Left kidney (tissue), 8 donors: ENCODE data around the gene CCDC83. TPM values are rescaled to one million over a fixed set of nuclear protein-coding genes. Genes with fewer than 3 reads are reported as not detected.

Source experiments
- DNase-seq: peaks from one replicate; pipeline ENCODE4 v3.0.0-alpha.2; 2013
- long read RNA-seq, 8 donors: transcript quantifications; one replicate each; lab custom pipeline, GENCODE V29; 2026
- polyA plus RNA-seq: library from polyadenylated mRNA; unstranded; fragments of 120-200 nt; gene quantifications from one replicate; pipeline ENCODE4 v1.2.1, GENCODE V29; 2013; ENCODE audit not compliant: insufficient read length

The CCDC83 gene
- polyA plus RNA-seq = 0.12 TPM
- long read RNA-seq, donor 1 = 0 reads
- long read RNA-seq, donor 2 = 0 reads
- long read RNA-seq, donor 3 = 0 reads
- long read RNA-seq, donor 4 = 0 reads
- long read RNA-seq, donor 5 = 0 reads
- long read RNA-seq, donor 6 = 0 reads
- long read RNA-seq, donor 7 = 0 reads
- long read RNA-seq, donor 8 = 0 reads

DNA sequence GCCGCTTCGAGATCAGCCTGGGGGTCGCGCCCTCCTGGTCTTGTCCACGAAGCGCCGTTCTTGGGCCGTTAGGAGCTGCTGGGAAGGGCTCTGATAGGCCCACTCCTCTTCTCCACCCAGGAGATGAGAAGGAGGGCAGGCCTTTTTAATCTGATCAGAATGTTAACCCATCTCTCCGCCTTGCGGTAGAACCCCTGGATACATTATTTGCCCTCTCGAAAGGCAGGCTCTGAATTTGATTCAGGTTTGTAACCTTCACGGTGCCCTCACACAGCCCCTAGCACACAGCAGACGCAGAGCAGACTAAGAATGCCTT, at the start of gene CCDC83:
TSS of gene CCDC83 (plus strand) at position 43 of the 316 bp plus-strand sequence. CDS start 9,741 bp downstream, outside the sequence.
- peak; percentile 6 for DNase-seq

DNA sequence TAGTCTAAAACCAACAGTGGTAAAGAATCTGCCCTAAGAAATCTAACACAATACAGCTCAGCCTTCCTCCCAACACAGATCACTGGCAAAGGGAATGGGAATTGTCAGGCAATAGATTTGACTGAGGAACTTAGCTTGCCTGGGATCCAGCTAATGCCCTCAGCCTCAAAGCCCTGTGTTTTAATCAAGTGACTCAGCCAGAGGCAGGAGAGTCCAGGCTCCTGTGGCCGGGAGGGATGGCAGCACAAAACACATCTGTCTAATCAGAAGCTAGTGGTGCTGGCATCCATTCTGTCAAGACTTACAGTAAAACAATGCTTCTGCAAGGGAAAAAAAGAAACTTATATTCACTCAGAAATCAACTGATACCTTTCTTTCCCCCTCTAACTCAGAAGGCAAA, 49.8 kb upstream of the CCDC83 start:
- no peak for DNase-seq

DNA sequence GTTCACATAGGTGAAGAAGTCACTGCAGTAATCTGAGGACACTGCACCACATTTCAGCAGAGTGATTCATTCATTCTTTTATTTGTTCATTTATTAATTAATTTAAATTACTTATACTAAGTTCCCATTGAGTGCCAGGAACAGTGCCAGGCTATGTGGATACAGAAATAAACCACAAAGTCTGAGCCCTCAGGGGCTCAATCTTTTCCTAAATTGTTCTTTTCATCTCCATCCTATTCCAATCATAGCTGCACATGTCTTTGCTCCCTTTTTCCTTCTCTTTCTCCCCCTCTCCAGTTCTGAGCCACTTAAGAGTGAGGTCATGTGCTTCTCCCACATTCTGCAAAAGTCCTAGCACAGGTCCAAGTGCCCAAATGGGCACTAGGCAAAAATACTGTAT, 49.2 kb upstream of the CCDC83 start:
- no peak for DNase-seq

DNA sequence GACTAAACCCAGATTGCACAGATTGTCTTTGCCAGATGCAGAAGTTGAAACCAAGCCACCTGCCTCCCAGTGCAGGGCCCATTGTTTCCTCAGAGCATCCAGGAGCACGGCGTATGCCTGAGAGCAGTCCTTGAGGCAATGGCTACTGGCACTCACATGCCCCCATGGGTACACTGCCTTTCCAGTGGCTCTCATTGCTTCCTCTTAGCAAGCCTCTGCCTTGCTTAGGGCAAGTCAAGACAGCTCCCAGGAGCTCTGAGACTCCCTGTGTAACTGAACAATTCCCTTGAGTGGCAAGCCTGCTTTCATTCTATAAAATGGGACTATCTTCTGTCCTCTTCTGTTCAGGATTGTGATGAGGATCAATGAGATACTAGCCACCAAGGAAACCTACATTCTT, 48.3 kb upstream of the CCDC83 start:
- no peak for DNase-seq

DNA sequence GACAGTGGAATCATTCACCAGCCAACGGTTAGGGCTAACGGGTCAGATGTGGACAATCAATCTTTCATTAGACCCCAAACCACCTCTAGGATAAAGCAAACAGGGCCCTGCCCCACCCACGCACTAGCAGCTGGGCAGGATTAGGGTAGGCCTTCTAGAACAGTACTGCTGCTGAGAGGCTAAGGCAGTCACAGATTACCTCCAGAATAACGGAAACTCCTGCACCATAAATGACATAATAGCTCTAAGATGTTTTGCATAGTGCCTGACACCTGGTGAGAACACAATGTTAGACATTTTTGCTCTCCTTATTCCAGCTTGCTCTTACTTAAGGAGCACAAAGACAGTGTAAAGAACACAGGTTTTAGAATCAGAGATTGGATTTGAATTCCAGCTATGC, 46.0 kb upstream of the CCDC83 start:
- no peak for DNase-seq

DNA sequence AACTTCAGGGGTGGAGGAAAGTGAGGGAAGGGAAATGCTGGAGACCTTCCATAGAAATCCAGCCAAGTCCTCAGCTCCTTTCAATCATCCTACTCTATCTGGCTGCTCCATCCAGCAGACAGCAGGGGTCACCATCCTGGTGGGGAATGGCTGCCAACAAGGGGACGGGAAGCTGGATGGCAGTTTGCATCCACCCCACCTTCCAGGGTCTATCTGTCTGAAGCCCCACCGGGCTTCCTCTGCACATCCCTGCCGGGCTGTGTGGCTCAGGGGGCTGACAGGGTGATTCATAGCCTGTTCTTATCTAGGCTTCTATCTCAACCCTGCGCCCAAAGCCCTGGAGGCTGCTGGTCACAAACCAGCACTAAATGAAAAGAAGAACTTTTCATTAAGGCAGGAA, 45.3 kb upstream of the CCDC83 start:
- DNase-seq = no peak

DNA sequence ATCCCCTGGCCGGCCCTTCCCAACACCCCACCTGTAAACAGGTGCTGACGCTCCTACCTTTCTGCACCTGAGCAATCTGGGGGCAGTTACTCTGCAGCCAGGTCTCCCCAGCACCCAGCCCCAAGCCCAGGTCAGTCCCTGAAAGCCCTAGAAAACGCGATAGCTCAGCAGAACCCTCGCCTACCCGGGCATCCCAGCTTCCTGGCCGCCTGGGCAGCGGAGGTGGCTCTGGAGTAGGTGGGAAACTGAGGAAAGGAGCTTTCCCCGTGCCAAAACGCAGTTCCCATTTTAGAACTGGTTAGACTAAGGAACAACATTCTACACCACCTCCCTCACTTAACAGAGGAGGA, 44.7 kb upstream of the CCDC83 start:
- no peak for DNase-seq

DNA sequence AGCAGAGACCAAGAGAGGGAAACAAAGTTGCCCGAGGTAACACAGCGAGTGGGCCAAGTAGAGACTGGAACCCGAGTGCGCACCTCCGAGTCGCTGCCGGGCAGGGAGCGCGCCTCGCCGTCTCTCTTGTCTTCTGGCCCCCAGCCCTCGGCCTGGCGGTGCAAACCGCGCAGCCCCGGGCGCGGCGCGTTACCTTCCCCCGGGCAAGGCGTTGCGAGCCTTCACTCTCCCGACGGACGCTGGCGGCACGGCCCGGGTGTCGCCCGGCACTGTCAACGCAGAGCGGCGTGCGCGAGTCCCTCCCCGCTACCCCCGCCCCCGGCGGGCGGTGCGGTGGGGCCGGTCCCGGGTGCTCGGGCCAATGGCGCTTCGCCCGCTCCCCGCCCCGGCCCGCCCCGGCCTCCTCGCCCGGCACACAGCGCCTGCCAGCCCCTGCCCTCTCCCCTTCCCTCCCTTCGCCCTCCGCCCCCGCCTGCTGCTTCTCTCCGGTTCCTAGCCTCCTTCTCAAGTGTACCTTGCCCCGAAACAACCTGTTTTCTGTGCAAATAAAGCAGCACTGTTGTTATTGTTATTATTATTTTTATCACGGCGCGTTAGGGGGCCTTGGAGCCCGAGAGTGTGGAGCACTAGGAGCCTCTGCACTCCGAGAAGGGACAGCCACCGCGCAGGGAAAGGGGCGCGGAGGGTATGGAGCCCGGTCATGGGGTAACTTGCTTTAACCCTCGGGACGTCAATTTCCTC, 44.1 kb upstream of the CCDC83 start, which contains the start of gene SYTL2:
TSS of gene SYTL2 (minus strand) at position 271 of the 741 bp plus-strand sequence. CDS start 53,416 bp downstream, outside the sequence.
- DNase-seq = peak; percentile 65

DNA sequence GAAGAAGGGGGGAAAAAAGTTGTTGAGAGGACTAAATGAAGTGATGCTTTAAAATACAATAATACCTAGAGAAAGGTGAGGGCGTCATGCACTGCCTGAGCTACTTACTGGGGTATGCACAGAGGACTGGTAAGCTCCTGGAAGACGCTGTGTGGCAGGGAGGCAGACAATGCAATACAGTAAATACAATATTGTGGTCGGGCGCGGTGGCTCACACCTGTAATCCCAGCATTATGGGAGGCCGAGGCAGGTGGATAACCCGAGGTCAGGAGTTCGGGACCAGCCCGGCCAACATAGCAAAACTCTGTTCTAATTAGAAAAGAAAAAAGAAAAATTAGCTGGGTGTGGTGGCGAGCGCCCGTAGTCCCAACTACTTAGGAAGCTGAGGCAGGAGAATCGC, 43.6 kb upstream of the CCDC83 start:
- DNase-seq = no peak

DNA sequence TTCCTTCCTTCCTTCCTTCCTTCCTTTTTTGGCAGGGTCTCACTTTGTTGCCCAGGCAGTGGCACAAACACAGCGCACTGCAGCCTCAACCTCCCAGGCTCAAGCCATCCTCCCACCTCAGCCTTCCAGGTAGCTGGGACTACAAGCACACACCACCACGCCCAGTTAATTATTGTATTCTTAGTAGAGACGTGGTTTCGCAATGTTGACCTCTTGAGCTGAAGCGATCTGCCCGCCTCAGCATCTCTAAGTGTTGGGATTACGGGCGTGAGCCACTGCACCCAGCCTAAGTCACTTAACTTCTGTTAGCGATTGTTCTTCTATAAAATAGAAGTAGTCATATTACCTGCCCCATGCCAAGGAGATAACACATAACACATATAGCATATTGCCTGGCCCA, 41.5 kb upstream of the CCDC83 start:
- DNase-seq = no peak

DNA sequence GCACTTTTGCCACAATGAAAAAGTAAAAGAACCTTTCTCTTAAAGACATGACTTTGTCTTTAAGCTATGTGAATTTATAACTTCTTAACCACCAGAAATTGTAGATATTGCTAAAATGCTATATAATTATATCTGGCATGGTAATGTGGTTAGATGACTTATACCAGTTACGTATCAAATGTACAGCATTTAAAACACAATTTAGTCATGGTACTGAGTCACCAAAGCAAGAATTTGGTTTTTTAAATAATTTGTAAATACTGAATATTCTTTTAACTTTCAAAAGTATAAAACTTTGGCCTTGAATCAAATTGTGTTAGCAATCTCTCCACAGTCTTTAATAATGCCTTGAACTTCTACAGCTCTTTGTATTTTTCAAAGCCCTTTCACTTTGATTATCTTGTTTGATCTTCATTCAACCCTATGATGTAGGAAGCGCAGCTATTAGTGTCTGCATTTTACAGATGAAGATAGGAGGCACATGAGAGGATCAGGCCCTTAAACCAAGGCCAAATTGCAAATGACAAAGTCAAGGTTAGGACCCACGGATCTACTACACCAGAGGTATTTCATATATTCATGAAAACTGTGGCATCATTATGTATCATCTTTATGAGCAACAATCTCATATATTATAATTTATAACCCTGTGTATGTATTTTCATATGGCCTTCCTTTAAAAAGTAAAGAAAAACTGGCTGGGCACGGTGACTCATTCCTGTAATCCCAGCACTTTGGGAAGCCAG, 39.8 kb upstream of the CCDC83 start:
- DNase-seq = no peak

DNA sequence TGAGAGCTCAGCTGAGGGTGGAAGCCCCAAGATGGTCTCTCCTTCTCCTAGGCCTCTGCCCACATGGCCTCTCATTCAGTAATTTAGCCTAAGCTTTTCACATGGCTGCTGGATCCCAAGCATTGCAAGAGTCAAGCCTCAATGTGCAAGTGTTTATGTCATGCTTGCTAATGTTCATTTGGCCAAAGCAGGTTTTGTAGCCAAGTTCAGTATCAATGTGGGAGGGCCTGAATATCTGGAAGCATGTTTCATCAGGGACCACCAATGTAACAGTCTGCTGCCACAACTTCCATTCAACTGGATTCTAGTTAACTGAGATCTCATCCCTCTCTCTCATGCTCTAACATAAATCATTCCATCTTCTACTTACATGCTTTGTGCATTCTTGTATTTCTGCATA, 35.7 kb upstream of the CCDC83 start:
- DNase-seq = no peak

DNA sequence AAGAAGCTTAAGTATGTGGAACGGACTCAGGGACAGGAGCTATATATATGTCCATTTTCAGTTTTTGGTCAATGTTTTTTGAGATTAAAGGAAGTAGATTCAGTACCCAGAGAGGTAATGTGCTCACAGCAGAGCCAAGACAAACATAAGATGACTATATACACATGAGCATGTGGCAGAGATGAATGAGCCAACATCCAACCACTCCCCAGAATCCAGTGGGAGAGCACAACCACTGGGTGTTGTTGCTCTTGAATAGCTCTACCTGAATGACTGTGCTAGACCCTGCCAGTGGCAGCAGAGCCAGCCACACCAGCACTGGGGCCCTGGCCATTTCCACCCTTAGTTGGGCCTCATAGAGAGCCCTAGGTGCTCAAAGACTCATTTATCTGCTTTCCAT, 33.5 kb upstream of the CCDC83 start:
- DNase-seq = no peak

DNA sequence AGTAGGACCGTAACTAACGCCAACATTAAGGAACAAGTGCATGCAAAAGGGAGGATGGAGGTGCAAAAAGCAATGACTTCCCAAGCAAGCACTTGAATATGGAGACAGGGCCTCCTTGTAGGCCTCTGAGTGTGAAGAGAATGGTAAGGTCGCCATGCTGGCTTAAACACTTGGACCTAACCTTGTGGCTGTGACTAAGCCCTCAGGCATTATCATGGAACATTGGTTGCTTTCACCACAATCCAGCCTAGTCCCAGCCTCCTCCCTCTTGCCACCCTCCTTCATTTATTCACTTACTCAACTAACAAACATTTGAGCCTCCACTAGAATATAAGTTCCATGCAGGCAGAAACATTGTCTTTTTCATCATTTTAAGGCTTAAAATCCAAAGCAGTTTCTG, 32.4 kb upstream of the CCDC83 start:
- no peak for DNase-seq

DNA sequence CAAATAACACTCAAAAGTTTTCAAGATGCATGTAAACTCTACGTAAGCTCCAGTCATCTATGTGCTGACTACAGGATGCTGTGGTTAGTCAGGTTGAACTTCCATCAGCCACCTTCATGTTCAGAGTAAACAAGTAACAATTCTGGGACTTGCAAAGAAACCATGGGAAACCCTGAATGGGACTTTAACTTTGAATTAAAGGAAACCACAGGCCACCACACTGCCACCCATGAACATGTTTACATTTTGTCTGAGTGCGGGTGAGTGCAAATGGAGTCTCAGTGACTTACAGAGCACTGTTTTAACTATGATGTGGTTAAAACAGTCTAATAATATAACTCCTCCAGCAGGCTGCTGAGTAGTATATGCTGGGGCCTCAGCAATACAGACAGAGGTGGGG, 31.4 kb upstream of the CCDC83 start:
- no peak for DNase-seq

DNA sequence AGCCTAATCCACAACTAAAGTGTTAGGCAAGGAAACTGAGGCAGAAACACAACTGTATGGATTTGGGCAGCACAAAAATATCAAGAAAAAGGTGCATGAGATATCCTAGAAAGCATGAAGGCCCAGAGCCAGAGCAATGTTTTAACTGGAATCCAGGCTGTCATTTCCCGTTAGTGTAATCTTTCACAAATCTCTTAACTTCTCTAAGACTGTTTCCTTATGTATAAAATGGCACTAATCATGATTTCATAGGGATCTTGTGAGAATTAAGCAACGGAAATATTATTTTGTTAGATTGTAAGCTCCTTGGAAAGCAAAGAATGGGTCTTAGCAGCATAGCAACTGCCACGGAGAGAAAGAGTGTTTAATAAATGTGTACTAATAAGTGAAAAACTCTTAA, 29.6 kb upstream of the CCDC83 start:
- DNase-seq = no peak

DNA sequence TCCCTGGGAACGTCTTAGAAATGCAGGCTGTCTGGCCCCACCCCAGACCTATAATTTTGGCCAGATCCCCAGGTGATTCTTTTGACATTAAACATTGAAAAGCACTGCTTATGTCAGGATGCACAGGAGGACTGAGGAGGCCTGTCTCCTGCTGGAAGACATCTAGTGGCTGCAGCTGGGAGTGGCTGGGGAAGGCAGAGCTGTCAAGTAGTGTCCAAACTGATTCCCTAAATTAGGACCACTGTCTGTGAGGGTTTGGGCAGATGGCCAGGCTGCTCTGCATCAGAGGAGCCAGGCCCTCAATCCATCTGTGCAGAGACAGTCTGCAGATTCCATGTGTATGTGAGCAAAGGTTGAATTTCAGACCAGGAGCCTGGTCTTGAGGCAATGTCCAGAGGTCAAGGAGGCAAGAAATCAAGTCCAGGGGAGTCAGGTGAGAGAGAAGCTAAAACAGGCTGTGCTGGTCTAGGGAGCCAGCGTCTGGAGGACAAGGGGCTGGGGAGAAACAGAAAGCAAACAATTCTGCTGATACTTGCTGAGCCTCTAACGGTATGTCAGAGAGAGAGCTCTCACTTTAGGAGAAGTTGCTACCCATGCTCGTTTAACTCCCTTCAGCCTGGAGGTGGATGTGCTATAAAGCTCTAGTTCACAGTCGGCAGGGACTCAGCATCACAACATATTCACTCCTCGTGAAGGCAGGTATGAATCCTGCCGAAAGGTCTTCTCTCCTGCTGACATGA, 28.9 kb upstream of the CCDC83 start:
- no peak for DNase-seq

DNA sequence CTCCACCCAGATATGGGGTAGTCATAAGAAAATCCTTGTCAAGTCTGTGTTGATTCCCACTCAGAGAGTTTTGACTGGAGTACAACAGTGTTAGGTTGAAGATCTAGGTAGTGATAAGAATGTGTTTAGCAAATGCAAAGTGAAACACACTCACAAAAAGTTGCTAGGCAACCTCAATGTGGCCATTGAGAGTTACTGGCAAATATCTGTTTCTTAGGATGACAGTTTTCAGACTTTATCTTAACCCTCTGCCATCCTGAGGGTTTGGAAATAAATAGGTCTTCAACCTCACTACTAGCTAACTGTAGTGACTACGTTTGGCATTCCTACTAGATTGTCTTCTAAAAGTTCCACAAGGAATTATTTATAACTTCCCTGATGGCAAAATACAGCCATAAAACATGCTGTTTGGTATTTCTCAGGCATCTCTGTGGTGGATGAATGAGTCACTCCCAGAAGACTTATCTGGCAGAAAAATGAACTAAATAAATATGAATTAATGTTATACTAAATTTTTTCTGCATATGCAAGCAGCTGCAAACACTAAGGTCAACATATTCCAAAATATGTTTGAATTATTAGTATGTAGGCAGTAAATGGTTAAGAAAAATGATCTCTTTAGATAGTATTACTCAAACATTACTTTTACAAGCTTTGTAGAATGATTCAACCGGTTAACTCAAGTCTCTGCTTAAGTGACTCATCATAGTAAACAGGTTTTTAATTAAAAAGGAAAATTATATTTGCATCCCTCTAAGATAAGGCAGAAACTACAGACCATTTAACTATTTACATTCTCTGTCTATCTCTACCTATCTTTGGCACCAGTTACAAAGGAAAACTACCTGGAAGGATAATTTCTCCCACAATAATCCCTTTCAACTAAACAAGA, 27.2 kb upstream of the CCDC83 start:
- no peak for DNase-seq

DNA sequence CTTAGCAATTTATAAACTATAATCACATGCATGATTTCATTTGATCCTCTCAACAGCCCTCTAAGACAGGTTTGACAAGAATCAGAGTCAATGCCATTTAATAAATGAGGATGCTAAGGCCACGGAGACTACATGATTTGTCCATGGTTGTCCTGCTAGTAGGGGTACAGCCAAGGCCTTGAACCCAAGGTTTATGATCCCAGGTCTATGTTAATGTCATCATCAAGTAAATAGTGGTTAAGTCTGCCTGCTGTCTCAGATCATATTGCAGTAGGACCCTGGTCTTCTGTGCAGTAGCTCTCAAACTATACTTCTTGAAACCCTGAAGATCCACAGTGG, 26.6 kb upstream of the CCDC83 start:
- no peak for DNase-seq

DNA sequence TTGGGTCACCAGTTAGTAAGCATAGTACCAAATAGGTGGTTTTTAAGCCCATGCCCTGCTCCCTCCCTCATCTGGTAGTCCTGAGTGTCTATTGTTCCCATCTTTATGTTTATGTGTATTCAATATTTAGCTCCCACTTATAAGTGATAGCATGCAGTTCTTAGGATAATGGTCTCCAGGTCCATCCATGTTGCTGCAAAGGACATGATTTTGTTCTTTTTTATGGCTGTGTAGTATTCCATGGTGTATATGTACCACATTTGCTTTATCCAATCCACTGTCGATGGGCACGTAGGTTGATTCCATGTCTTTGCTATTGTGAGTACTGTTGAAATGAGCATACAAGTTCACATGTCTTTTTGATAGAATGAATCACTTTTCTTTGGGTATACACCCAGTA, 26.0 kb upstream of the CCDC83 start:
- no peak for DNase-seq

DNA sequence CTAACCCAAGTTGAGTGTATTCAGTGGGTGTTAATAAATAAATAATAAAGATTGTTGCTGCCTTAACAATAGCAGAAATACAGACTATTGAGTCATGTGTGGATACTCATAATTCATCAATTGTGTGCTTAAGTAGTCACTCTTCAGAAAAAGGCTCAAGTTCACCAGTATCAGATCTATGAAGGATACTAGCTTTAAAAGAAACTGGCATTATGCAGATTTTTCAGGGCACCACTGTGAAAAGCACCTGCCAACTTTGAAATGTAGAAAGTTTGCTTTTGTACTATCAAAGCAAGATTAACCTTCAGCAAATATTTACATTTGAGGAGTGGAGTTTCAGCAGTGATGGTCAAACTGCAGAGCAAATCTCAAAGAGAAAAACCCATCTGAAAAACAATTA, 24.1 kb upstream of the CCDC83 start:
- no peak for DNase-seq

DNA sequence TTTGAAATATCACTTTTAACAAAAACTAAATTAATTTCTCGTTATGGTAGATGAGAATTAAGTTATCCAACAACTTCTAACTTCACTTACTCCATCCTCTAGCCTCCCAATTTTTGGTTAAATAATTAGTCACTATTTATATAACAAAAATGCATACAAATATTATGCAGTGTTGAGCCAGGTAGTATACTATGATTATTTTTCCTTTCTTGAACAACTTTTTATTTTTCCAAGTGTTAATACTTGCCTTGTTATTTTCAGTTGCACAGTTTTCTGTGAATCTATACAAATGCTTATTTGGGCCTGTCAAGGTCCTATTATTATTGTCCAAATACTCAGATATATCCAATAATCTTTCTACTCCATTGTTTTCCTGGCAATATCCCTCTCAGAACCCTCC, 19.9 kb upstream of the CCDC83 start:
- DNase-seq = no peak
